H1 (cell line): ENCODE measurements around the gene ATXN3. TPM values are rescaled to one million over a fixed set of nuclear protein-coding genes. Genes with fewer than 3 reads are reported as not detected.

Experiments used
- EP300 ChIP-seq, 2 experiments: IDR thresholded peaks; 1 replicate in 1 of 2; 2 replicates in 1 of 2; pipeline ENCODE4 v1.6.1; 2011 to 2012; ENCODE audit warnings: low read depth in 2 of 2, low read length in 2 of 2, mild to moderate bottlenecking in 2 of 2, borderline replicate concordance in 1 of 2, inconsistent platforms in 1 of 2, moderate library complexity in 1 of 2
- JUND ChIP-seq: IDR thresholded peaks from 2 replicates; pipeline ENCODE4 v1.6.1; 2011; ENCODE audit warnings: mild to moderate bottlenecking, improper control_type of control experiment, low read length
- KDM4A ChIP-seq: IDR thresholded peaks from one replicate; pipeline ENCODE4 v1.7.1; 2012; ENCODE audit warnings: low read depth, mild to moderate bottlenecking, moderate library complexity, low read length, inconsistent platforms; ENCODE audit not compliant: severe bottlenecking
- KDM5A ChIP-seq: fragments of 200-600 bp; IDR thresholded peaks from 2 replicates; pipeline ENCODE4 v1.7.1; 2012; ENCODE audit warnings: mild to moderate bottlenecking, low read length, inconsistent platforms, mixed read lengths
- SIN3A ChIP-seq, 2 experiments: IDR thresholded peaks in 1 of 2; conservative IDR thresholded peaks in 1 of 2; 2 replicates each; pipeline ENCODE4 v1.6.1; 2011 to 2012; ENCODE audit warnings: low read length in 2 of 2, improper control_type of control experiment in 1 of 2, low read depth in 1 of 2, mild to moderate bottlenecking in 1 of 2
- SIRT6 ChIP-seq: IDR thresholded peaks from one replicate; pipeline ENCODE4 v1.7.1; 2012; ENCODE audit warnings: low read length, inconsistent platforms
- SP4 ChIP-seq: IDR thresholded peaks from 2 replicates; pipeline ENCODE4 v1.6.1; 2012; ENCODE audit warnings: low read length, inconsistent platforms
- polyA plus RNA-seq, 7 experiments: library from polyadenylated mRNA; depleted of rRNA in 3 of 7; stranded (reverse) in 5 of 7; unstranded in 2 of 7; fragments of >200 nt in 5 of 7; fragments of 200-250 nt in 2 of 7; gene quantifications; 1 replicate in 5 of 7; 2 replicates in 1 of 7; 4 replicates in 1 of 7; pipeline versions ENCODE4 v1.2.1 to v1.2.3, GENCODE V29; 2011 to 2013; ENCODE audit warnings: missing spikeins in 2 of 7, mixed read lengths in 2 of 7
- total RNA-seq: library from RNA; stranded (reverse); fragmentation: NEBNext Ultra II Directional; extraction: Animal tissue kit (Norgen Biotek cat#: 25700); gene quantifications from 2 replicates; pipeline ENCODE4 v1.2.1, GENCODE V29; 2021
- TF ChIP-seq, protein P1 (sequence below): fragments of 300-600 bp; sonication (generic); IDR thresholded peaks from 2 replicates; pipeline ENCODE4 v1.7.1; 2012; ENCODE audit warnings: low read length, moderate library complexity, mild to moderate bottlenecking, inconsistent platforms; ENCODE audit not compliant: insufficient replicate concordance
- TF ChIP-seq, protein P2 (sequence below): IDR thresholded peaks from 2 replicates; pipeline ENCODE4 v1.6.1; 2012; ENCODE audit warnings: inconsistent platforms

Gene ATXN3
- total and polyA plus RNA-seq, 2 of the 8 experiments (the other 6 are each of a cell fraction or from before 2014, with no cell fraction given) = 8.8 to 37.2 TPM

GRCh38 chr14:92108345-92109254 lies 2.2 kb upstream of the ATXN3 start (continued):
- TF ChIP-seq, protein P1, sequence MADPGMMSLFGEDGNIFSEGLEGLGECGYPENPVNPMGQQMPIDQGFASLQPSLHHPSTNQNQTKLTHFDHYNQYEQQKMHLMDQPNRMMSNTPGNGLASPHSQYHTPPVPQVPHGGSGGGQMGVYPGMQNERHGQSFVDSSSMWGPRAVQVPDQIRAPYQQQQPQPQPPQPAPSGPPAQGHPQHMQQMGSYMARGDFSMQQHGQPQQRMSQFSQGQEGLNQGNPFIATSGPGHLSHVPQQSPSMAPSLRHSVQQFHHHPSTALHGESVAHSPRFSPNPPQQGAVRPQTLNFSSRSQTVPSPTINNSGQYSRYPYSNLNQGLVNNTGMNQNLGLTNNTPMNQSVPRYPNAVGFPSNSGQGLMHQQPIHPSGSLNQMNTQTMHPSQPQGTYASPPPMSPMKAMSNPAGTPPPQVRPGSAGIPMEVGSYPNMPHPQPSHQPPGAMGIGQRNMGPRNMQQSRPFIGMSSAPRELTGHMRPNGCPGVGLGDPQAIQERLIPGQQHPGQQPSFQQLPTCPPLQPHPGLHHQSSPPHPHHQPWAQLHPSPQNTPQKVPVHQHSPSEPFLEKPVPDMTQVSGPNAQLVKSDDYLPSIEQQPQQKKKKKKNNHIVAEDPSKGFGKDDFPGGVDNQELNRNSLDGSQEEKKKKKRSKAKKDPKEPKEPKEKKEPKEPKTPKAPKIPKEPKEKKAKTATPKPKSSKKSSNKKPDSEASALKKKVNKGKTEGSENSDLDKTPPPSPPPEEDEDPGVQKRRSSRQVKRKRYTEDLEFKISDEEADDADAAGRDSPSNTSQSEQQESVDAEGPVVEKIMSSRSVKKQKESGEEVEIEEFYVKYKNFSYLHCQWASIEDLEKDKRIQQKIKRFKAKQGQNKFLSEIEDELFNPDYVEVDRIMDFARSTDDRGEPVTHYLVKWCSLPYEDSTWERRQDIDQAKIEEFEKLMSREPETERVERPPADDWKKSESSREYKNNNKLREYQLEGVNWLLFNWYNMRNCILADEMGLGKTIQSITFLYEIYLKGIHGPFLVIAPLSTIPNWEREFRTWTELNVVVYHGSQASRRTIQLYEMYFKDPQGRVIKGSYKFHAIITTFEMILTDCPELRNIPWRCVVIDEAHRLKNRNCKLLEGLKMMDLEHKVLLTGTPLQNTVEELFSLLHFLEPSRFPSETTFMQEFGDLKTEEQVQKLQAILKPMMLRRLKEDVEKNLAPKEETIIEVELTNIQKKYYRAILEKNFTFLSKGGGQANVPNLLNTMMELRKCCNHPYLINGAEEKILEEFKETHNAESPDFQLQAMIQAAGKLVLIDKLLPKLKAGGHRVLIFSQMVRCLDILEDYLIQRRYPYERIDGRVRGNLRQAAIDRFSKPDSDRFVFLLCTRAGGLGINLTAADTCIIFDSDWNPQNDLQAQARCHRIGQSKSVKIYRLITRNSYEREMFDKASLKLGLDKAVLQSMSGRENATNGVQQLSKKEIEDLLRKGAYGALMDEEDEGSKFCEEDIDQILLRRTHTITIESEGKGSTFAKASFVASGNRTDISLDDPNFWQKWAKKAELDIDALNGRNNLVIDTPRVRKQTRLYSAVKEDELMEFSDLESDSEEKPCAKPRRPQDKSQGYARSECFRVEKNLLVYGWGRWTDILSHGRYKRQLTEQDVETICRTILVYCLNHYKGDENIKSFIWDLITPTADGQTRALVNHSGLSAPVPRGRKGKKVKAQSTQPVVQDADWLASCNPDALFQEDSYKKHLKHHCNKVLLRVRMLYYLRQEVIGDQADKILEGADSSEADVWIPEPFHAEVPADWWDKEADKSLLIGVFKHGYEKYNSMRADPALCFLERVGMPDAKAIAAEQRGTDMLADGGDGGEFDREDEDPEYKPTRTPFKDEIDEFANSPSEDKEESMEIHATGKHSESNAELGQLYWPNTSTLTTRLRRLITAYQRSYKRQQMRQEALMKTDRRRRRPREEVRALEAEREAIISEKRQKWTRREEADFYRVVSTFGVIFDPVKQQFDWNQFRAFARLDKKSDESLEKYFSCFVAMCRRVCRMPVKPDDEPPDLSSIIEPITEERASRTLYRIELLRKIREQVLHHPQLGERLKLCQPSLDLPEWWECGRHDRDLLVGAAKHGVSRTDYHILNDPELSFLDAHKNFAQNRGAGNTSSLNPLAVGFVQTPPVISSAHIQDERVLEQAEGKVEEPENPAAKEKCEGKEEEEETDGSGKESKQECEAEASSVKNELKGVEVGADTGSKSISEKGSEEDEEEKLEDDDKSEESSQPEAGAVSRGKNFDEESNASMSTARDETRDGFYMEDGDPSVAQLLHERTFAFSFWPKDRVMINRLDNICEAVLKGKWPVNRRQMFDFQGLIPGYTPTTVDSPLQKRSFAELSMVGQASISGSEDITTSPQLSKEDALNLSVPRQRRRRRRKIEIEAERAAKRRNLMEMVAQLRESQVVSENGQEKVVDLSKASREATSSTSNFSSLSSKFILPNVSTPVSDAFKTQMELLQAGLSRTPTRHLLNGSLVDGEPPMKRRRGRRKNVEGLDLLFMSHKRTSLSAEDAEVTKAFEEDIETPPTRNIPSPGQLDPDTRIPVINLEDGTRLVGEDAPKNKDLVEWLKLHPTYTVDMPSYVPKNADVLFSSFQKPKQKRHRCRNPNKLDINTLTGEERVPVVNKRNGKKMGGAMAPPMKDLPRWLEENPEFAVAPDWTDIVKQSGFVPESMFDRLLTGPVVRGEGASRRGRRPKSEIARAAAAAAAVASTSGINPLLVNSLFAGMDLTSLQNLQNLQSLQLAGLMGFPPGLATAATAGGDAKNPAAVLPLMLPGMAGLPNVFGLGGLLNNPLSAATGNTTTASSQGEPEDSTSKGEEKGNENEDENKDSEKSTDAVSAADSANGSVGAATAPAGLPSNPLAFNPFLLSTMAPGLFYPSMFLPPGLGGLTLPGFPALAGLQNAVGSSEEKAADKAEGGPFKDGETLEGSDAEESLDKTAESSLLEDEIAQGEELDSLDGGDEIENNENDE = no peak
- TF ChIP-seq SIRT6 (no peak), SP4 (no peak), EP300 (IDR thresholded peaks at IDR 0.05; ENCODE audit: borderline replicate concordance in 1 of 2, low read depth in 2 of 2, low read length in 2 of 2) (no peak), KDM5A (no peak), JUND (no peak), KDM4A (no peak), SIN3A (conservative IDR thresholded peaks at IDR 0.05 in 1 of 2, IDR thresholded peaks at IDR 0.05 in 1 of 2; ENCODE audit: low read depth in 1 of 2, low read length in 2 of 2) (no peak)
- TF ChIP-seq, protein P2, sequence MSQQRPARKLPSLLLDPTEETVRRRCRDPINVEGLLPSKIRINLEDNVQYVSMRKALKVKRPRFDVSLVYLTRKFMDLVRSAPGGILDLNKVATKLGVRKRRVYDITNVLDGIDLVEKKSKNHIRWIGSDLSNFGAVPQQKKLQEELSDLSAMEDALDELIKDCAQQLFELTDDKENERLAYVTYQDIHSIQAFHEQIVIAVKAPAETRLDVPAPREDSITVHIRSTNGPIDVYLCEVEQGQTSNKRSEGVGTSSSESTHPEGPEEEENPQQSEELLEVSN = no peak
